NCI-H2227 treated with DMSO at 0.1 percent for 48 hours (cell line): ENCODE measurements around the gene MUC4.
"Not testable (repeated sequence)": the region's sequence is repeated elsewhere in the genome, so short reads cannot be mapped to it uniquely, and the experiment has no call there.

Source experiments
- DNase-seq: peaks from one replicate; lab custom pipeline; 2025; lab: John Stamatoyannopoulos, UW

Gene MUC4

GRCh38 chr3:195760345-195761122 lies 51.2 kb downstream of the MUC4 start:
- no peak for DNase-seq

- DNase-seq: no peak
These were observed 52.9 kb downstream of the MUC4 start for GRCh38 chr3:195758721-195759353.

- no peak for DNase-seq
These were observed 53.9 kb downstream of the MUC4 start for GRCh38 chr3:195757827-195758226.

GRCh38 chr3:195757438-195757770 lies 54.3 kb downstream of the MUC4 start:
- DNase-seq: no peak

GRCh38 chr3:195755791-195756676 lies 55.7 kb downstream of the MUC4 start:
- DNase-seq: no peak

GRCh38 chr3:195755391-195755790 lies 56.3 kb downstream of the MUC4 start:
- DNase-seq: no peak

- DNase-seq: no peak
These were observed 56.8 kb downstream of the MUC4 start for GRCh38 chr3:195754906-195755305.

GRCh38 chr3:195754141-195754540 lies 57.6 kb downstream of the MUC4 start:
- DNase-seq: no peak

GRCh38 chr3:195753581-195753980 lies 58.1 kb downstream of the MUC4 start:
- no peak for DNase-seq

GRCh38 chr3:195752546-195753331 lies 59.0 kb downstream of the MUC4 start:
- DNase-seq: no peak

- DNase-seq: no peak
These were observed 59.7 kb downstream of the MUC4 start for GRCh38 chr3:195752066-195752465.

GRCh38 chr3:195751560-195751959 lies 60.2 kb downstream of the MUC4 start:
- no peak for DNase-seq

GRCh38 chr3:195750797-195751520 lies 60.8 kb downstream of the MUC4 start:
- DNase-seq: no peak

GRCh38 chr3:195749101-195749500 lies 62.6 kb downstream of the MUC4 start:
- DNase-seq: not testable (repeated sequence)

- no peak for DNase-seq
These were observed 63.1 kb downstream of the MUC4 start for GRCh38 chr3:195748661-195749060.

- DNase-seq: no peak
These were observed 65.0 kb downstream of the MUC4 start for GRCh38 chr3:195746751-195747150.

- no peak for DNase-seq
These were observed 65.4 kb downstream of the MUC4 start for GRCh38 chr3:195746346-195746745.

GRCh38 chr3:195744437-195744836 lies 67.3 kb downstream of the MUC4 start:
- DNase-seq: no peak

GRCh38 chr3:195739561-195740111 lies 72.1 kb downstream of the MUC4 start:
- no peak for DNase-seq

GRCh38 chr3:195738274-195739044 lies 73.3 kb downstream of the MUC4 start:
- DNase-seq: no peak
